Activated CD4-positive, alpha-beta T cell treated with anti-CD3 and anti-CD28 coated beads, Interleukin-2, amount 50 U/mL, for 16 hours (primary cell): ENCODE results near the gene GALNT4.
A peak's percentile ranks its signal among the peaks of the same experiment; 100 is the strongest.

Source experiments
- DNase-seq: peaks from one replicate; pipeline ENCODE4 v3.0.0-alpha.2; 2020

GALNT4 gene

DNA sequence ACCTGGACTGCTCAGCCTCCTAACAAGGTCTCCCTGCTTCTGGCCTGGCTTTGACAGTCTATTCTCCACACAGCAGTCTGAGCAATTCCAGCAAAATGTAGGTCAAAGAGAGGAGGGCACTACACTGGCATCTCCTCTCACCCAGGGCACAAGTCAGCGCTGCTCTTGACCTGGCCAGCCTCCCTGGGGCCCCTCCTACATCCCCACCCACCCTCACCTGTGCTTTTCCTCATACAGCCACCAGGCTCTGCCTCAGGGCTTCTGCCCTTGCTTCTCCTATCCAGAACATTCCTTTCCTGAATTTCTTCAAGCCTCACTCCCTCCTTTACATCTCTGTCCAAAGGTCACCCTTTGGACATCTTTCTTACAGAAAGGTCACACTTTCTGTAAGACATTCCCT is 33.7 kb downstream of the GALNT4 start:
- DNase-seq: no peak

- DNase-seq: no peak
Observed at GRCh38 chr12:89486264-89486663, 38.3 kb downstream of the GALNT4 start.

- DNase-seq: no peak
Observed at GRCh38 chr12:89484470-89484869, 40.1 kb downstream of the GALNT4 start.

GRCh38 chr12:89481213-89481914 is 43.2 kb downstream of the GALNT4 start:
- no peak for DNase-seq

DNA sequence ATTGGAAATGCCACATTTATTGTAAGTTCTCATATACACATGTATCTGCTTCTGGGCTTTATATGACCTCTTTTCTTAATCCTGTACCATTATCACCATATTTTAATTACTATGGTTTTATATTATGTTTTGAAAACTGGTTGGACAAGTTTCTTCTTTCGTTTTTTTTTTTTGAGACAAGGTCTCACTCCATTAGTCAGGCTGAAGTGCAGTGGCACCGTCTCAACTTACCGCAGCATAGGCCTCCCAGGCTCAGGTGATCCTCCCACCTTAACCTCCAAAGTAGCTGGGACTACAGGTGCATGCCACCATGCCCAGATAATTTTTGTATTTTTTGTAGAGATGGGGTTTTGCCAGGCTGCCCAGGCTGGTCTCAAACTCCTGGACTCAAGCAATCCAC is 44.6 kb downstream of the GALNT4 start:
- DNase-seq: no peak

GRCh38 chr12:89477633-89478279 is 46.8 kb downstream of the GALNT4 start:
- DNase-seq: peak; percentile 28

- no peak for DNase-seq
Observed at GRCh38 chr12:89476904-89477595, 47.5 kb downstream of the GALNT4 start.

GRCh38 chr12:89476232-89476631 is 48.4 kb downstream of the GALNT4 start:
- no peak for DNase-seq

GRCh38 chr12:89475203-89475990 is 49.2 kb downstream of the GALNT4 start:
- DNase-seq: no peak

DNA sequence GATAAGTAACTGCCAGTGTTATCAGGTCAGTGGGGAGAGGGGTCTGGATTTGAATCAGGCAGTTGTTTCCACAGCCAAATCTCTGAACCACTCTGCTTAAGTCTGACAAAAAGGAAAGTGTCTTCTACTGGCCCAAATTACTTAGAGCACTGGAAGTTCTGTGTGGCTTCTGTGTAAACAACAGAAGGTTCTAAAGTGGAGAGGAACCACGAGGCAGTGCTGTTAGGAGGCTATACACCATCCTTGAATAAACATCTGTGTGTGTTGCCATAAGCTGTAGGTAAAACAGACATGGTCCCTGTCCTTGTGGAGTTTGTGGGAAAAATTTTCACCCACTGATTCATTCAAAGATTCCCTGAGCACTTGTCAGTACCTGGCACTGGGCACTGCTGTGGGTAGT is 50.0 kb downstream of the GALNT4 start:
- peak; percentile 21 for DNase-seq
